ENCODE data around the gene UTP4. TPM values are rescaled to one million over a fixed set of nuclear protein-coding genes. Genes with fewer than 3 reads are reported as not detected.

The UTP4 gene
- polyA plus RNA-seq, 1 experiment: 54.2 TPM

- CTCF ChIA-PET: interaction anchor here (0.8 to 1.2 kb wide), 2 partner anchors 17 to 30 kb away, joined by 3 read pairs; no protein-coding TSS in a partner anchor
- DNase-seq (ENCODE audit: low read depth, low spot score): no peak
- Histone ChIP-seq H3K4me3 (ENCODE audit: low read depth, low read length) (no peak overlapping the region), H3K9me3 (ENCODE audit: control insufficient read depth, insufficient read depth, low read length) (no peaks in the 10 kb centered on the region), H3K27ac (ENCODE audit: low read depth, low read length) (no peak overlapping the region), H3K27me3 (ENCODE audit: control insufficient read depth, insufficient read depth, low read length) (no peaks in the 10 kb centered on the region)
- TF ChIP-seq, protein P1, sequence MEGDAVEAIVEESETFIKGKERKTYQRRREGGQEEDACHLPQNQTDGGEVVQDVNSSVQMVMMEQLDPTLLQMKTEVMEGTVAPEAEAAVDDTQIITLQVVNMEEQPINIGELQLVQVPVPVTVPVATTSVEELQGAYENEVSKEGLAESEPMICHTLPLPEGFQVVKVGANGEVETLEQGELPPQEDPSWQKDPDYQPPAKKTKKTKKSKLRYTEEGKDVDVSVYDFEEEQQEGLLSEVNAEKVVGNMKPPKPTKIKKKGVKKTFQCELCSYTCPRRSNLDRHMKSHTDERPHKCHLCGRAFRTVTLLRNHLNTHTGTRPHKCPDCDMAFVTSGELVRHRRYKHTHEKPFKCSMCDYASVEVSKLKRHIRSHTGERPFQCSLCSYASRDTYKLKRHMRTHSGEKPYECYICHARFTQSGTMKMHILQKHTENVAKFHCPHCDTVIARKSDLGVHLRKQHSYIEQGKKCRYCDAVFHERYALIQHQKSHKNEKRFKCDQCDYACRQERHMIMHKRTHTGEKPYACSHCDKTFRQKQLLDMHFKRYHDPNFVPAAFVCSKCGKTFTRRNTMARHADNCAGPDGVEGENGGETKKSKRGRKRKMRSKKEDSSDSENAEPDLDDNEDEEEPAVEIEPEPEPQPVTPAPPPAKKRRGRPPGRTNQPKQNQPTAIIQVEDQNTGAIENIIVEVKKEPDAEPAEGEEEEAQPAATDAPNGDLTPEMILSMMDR (IDR thresholded peaks at IDR 0.05; ENCODE audit: low read depth, low read length): no peak
- POLR2A ChIA-PET: interaction anchor here (0.6 kb wide), 1 partner anchor 59 kb away, joined by 3 read pairs; no protein-coding TSS in a partner anchor
Observed at GRCh38 chr16:69095193-69095592, 37.3 kb upstream of the UTP4 start.

DNA sequence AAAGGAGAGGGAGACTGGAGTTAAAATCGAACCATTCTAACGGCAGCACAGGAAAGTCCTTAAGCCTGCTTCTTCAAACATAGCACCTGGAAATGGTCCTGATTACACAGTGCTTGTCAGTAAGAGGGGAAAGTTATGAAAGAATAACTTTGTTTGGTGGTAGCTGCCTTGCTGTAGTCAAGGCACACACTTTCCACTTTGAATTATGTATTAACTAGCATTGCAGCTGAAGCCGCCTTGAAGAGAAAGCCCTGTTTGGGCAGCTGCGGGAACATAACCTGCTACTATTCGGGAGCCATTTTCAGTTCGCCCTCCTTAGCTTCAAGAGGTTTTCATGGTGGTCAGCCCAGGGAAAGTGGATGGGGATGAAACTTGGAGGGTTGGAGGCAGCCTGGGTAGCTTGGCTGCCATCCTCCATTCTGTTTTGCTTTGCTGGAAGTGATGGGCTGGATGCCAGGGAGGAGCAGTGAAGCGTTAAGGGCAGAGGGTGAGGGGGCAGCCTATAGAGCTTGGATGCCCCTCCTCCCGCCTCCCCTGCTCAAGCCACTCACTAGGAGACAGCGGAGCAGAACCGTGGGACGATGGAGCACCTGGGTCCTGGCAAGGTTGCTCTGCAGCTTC, 32.3 kb upstream of the UTP4 start:
- Histone ChIP-seq H3K27ac (ENCODE audit: low read depth, low read length) (peak overlapping the region; percentile 11), H3K27me3 (ENCODE audit: control insufficient read depth, insufficient read depth, low read length) (no peaks in the 10 kb centered on the region), H3K4me3 (ENCODE audit: low read depth, low read length) (no peak overlapping the region), H3K9me3 (ENCODE audit: control insufficient read depth, insufficient read depth, low read length) (no peaks in the 10 kb centered on the region)
- TF ChIP-seq, protein P1 (IDR thresholded peaks at IDR 0.05; ENCODE audit: low read depth, low read length): no peak
- ChIA-PET CTCF (interaction anchor here (0.6 to 1.3 kb wide), 2 partner anchors 12 to 135 kb away, joined by 4 to 5 read pairs; no protein-coding TSS in a partner anchor), POLR2A (interaction anchor here (1.1 kb wide), 1 partner anchor 33 kb away, joined by 3 read pairs; the partner anchor contains the start of gene UTP4)
- DNase-seq (ENCODE audit: low read depth, low spot score): no peak

GRCh38 chr16:69105501-69106361, 26.7 kb upstream of the UTP4 start, which contains the start of gene HAS3:
HAS3 (plus strand) TSS chr16:69105653; CDS start chr16:69109396, 3,743 bp downstream.
- peak within 1 kb of the TSS; percentile 62 for H3K4me3 ChIP-seq (ENCODE audit: low read depth, low read length)
- H3K27ac ChIP-seq (ENCODE audit: low read depth, low read length): no peak within 1 kb of the TSS
- ChIA-PET CTCF (interaction anchor here (0.8 to 1.5 kb wide), 5 partner anchors 13 to 262 kb away, joined by 3 to 7 read pairs (median 4); no protein-coding TSS in a partner anchor), POLR2A (interaction anchor here (0.6 kb wide), 4 partner anchors 36 to 301 kb away, joined by 4 to 8 read pairs (median 6); no protein-coding TSS in a partner anchor)
- TF ChIP-seq, protein P1 (IDR thresholded peaks at IDR 0.05; ENCODE audit: low read depth, low read length): no peak
- no peak for DNase-seq (ENCODE audit: low read depth, low spot score)
- no peaks in the 10 kb centered on the region; the same call in 1 of the 2 replicates for H3K9me3 ChIP-seq (ENCODE audit: control insufficient read depth, insufficient read depth, low read length)
- peaks cover 2% of the 10 kb centered on the region for H3K27me3 ChIP-seq (ENCODE audit: control insufficient read depth, insufficient read depth, low read length)

- no peak for DNase-seq (ENCODE audit: low read depth, low spot score)
- Histone ChIP-seq H3K27ac (ENCODE audit: low read depth, low read length) (no peak overlapping the region), H3K9me3 (ENCODE audit: control insufficient read depth, insufficient read depth, low read length) (no peaks in the 10 kb centered on the region; the same call in 1 of the 2 replicates), H3K4me3 (ENCODE audit: low read depth, low read length) (peak overlapping the region; percentile 62), H3K27me3 (ENCODE audit: control insufficient read depth, insufficient read depth, low read length) (peaks cover 2% of the 10 kb centered on the region)
- POLR2A ChIA-PET: no interaction called here
- TF ChIP-seq, protein P1 (IDR thresholded peaks at IDR 0.05; ENCODE audit: low read depth, low read length): no peak
- CTCF ChIA-PET: interaction anchor here (1.4 kb wide), 1 partner anchor 23 kb away, joined by 3 read pairs; no protein-coding TSS in a partner anchor
Observed at GRCh38 chr16:69106491-69107315, 25.7 kb upstream of the UTP4 start.

Data from AG04450 (cell line).